KMS-11 (cell line): ENCODE data around the gene SLC4A1AP.

Experiments used
- H2AFZ ChIP-seq: fragments of 200-600 bp; sonication (generic); 2 replicates; pipeline ENCODE4 v1.6.1; 2016; ENCODE audit warnings: antibody characterized with exemption, mixed run types, low read depth
- H3K27ac ChIP-seq: fragments of 200-600 bp; sonication (generic); 2 replicates; pipeline ENCODE4 v1.6.1; 2016; ENCODE audit warnings: mild to moderate bottlenecking, mixed run types
- H3K27me3 ChIP-seq: fragments of 200-600 bp; sonication (generic); 2 replicates; pipeline ENCODE4 v1.6.1; 2017; ENCODE audit warnings: mild to moderate bottlenecking, low read depth, mixed run types, moderate library complexity; ENCODE audit not compliant: insufficient read depth
- H3K36me3 ChIP-seq: fragments of 200-600 bp; sonication (generic); 2 replicates; pipeline ENCODE4 v1.6.1; 2017; ENCODE audit warnings: mild to moderate bottlenecking, mixed run types; ENCODE audit not compliant: insufficient read depth
- H3K4me1 ChIP-seq: fragments of 200-600 bp; sonication (generic); 2 replicates; pipeline ENCODE4 v1.6.1; 2016; ENCODE audit warnings: mild to moderate bottlenecking, low read depth, mixed run types; ENCODE audit not compliant: poor library complexity, severe bottlenecking
- H3K4me2 ChIP-seq: fragments of 200-600 bp; sonication (generic); 2 replicates; pipeline ENCODE4 v1.7.0; 2016; ENCODE audit warnings: mild to moderate bottlenecking, mixed run types
- H3K4me3 ChIP-seq: fragments of 200-600 bp; sonication (generic); IDR thresholded peaks from 2 replicates; pipeline ENCODE4 v1.6.1; 2017; ENCODE audit warnings: low read depth, low read length, mixed read lengths; ENCODE audit not compliant: insufficient read depth
- H3K79me2 ChIP-seq: fragments of 200-600 bp; sonication (generic); 2 replicates; pipeline ENCODE4 v1.6.1; 2016; ENCODE audit warnings: low read depth, mixed run types; ENCODE audit not compliant: insufficient read depth
- H3K9ac ChIP-seq: fragments of 200-600 bp; sonication (generic); 2 replicates; pipeline ENCODE4 v1.6.1; 2016; ENCODE audit warnings: mild to moderate bottlenecking, mixed run types
- H4K20me1 ChIP-seq: fragments of 200-600 bp; sonication (generic); 2 replicates; pipeline ENCODE4 v1.6.1; 2016; ENCODE audit warnings: mild to moderate bottlenecking, mixed run types; ENCODE audit not compliant: insufficient read depth
- CTCF ChIP-seq: fragments of 200-600 bp; sonication (generic); conservative IDR thresholded peaks from 2 replicates; pipeline ENCODE4 v1.6.1; 2017; ENCODE audit warnings: low read depth, mild to moderate bottlenecking, antibody characterized with exemption, low read length, moderate library complexity, mixed read lengths

Gene SLC4A1AP

DNA sequence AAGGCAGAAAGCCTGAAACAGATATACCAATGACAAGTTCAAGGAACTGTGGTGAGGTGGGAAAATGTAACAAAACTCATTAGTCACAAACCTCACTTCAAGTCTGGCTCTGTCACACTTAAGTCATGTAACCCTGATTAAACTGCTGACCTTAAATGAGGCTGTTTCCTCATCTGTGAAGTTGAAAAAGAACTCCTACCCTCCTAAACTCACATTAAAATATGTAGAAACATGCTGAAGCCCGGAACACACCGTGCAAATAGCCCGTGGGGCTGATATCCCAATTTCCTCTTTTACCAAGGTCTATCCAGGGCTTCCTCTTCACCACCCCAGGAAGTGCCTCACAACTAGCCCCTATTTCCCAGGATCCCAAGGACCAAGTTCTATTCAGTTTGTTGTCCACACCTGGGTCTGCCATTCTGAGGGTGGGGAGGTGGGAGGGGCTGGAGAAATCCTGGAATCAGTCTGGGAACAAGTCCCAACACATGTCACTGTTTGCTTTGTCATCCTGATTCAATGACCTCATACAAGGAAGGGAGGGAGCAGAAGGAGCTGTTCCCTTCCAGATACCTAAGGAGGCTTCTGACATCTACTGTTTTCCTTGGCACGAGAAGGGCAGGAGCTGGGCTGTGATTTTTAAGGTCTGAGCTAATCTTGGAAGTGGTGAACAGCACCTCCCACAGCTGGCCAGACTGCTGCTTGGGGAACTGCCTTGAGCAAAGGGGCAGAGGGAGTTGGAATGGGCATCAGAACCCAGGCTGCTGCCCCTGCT lies 42.3 kb downstream of the SLC4A1AP start:
- no peaks in the 10 kb centered on the region for H3K36me3 ChIP-seq
- no peaks in the 10 kb centered on the region for H3K79me2 ChIP-seq
- H2AFZ ChIP-seq = no peak overlapping the region
- H3K9ac ChIP-seq = no peak overlapping the region
- no peaks in the 10 kb centered on the region for H4K20me1 ChIP-seq
- TF ChIP-seq CTCF = no peak
- no peaks in the 10 kb centered on the region for H3K27me3 ChIP-seq
- no peak overlapping the region for H3K4me2 ChIP-seq
- peaks cover 30% of the 10 kb centered on the region for H3K4me1 ChIP-seq
- H3K4me3 ChIP-seq = no peak overlapping the region
- no peak overlapping the region for H3K27ac ChIP-seq

- H3K4me1 ChIP-seq = peaks cover 46% of the 10 kb centered on the region
- H3K4me2 ChIP-seq = no peak overlapping the region
- H3K4me3 ChIP-seq = no peak overlapping the region
- H3K27me3 ChIP-seq = no peaks in the 10 kb centered on the region
- H4K20me1 ChIP-seq = no peaks in the 10 kb centered on the region
- no peak for TF ChIP-seq CTCF
- H2AFZ ChIP-seq = no peak overlapping the region
- no peaks in the 10 kb centered on the region for H3K79me2 ChIP-seq
- H3K27ac ChIP-seq = no peak overlapping the region
- no peaks in the 10 kb centered on the region for H3K36me3 ChIP-seq
- H3K9ac ChIP-seq = no peak overlapping the region
These were observed 44.0 kb downstream of the SLC4A1AP start for GRCh38 chr2:27707462-27708256.

- no peak for TF ChIP-seq CTCF
- Histone ChIP-seq H3K79me2 (no peaks in the 10 kb centered on the region), H3K27ac (no peak overlapping the region), H3K4me2 (no peak overlapping the region), H4K20me1 (no peaks in the 10 kb centered on the region), H2AFZ (no peak overlapping the region), H3K4me1 (peaks cover 49% of the 10 kb centered on the region), H3K4me3 (no peak overlapping the region), H3K27me3 (no peaks in the 10 kb centered on the region), H3K36me3 (no peaks in the 10 kb centered on the region), H3K9ac (no peak overlapping the region)
These were observed 44.6 kb downstream of the SLC4A1AP start for GRCh38 chr2:27708257-27708654.

DNA sequence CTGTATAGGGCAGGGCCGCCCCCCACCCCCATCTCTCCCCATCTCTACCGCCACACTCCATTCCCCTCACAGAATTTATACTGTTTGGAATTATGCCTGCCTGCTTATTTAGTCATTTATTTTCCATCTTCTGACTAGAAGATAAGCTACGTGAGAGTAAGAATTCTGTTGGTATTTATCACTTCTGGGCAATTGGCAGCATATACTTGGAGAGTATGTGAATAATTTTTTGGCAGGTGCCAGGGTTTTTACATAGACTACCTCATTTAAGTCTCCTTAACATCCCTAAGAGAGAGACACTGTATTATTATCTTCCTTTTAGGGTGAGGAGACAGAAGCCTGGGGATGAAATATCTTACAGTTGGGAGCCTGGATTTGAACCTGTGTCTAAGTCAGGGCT lies 45.0 kb downstream of the SLC4A1AP start:
- no peak overlapping the region for H3K27ac ChIP-seq
- no peaks in the 10 kb centered on the region for H4K20me1 ChIP-seq
- H3K4me3 ChIP-seq = no peak overlapping the region
- H3K9ac ChIP-seq = no peak overlapping the region
- H3K27me3 ChIP-seq = no peaks in the 10 kb centered on the region
- no peaks in the 10 kb centered on the region for H3K36me3 ChIP-seq
- H2AFZ ChIP-seq = no peak overlapping the region
- no peak for TF ChIP-seq CTCF
- no peak overlapping the region for H3K4me2 ChIP-seq
- no peaks in the 10 kb centered on the region for H3K79me2 ChIP-seq
- H3K4me1 ChIP-seq = peaks cover 45% of the 10 kb centered on the region
